Measurements from ENCODE around the gene RUBCNL. TPM values are rescaled to one million over a fixed set of nuclear protein-coding genes. Genes with fewer than 3 reads are reported as not detected.

RUBCNL gene
- polyA plus RNA-seq, 1 donor (not counting 4 experiments of a cell fraction or from before 2014, with no cell fraction given): 0.12 TPM

GRCh38 chr13:46314587-46314986 lies 72.5 kb downstream of the RUBCNL start:
- H3K9me1 ChIP-seq (ENCODE audit: control insufficient read depth, extremely low read depth, insufficient read depth, low read length): no peaks in the 10 kb centered on the region
- H3K9ac ChIP-seq (ENCODE audit: control insufficient read depth, extremely low read depth, insufficient read depth, low read length): no peak overlapping the region
- H4K20me1 ChIP-seq (ENCODE audit: control insufficient read depth, extremely low read depth, insufficient read depth, low read length): no peaks in the 10 kb centered on the region
- FAIRE-seq: no peak
- no peaks in the 10 kb centered on the region for H3K36me3 ChIP-seq (ENCODE audit: control insufficient read depth in 2 of 2, extremely low read depth in 1 of 2, insufficient read depth in 2 of 2, low read length in 2 of 2)
- no peak overlapping the region for H3K27ac ChIP-seq (ENCODE audit: control insufficient read depth, insufficient read depth, low read length)
- H2AFZ ChIP-seq (ENCODE audit: control insufficient read depth, low read length): no peak overlapping the region
- H3K4me1 ChIP-seq (ENCODE audit: control insufficient read depth, extremely low read depth, insufficient read depth, low read length): no peaks in the 10 kb centered on the region
- DNase-seq (ENCODE audit: low read depth, low spot score): no peak
- no peaks in the 10 kb centered on the region for H3K27me3 ChIP-seq (ENCODE audit: control insufficient read depth, extremely low read depth, insufficient read depth, low read length)
- TF ChIP-seq EZH2 (IDR thresholded peaks at IDR 0.05; ENCODE audit: low read length): no peak
- no peak for TF ChIP-seq CTCF (optimal IDR thresholded peaks at IDR 0.05 in 1 of 3, IDR thresholded peaks at IDR 0.05 in 1 of 3, conservative IDR thresholded peaks at IDR 0.05 in 1 of 3; ENCODE audit: extremely low read depth in 1 of 3, insufficient read depth in 2 of 3, low read length in 3 of 3)
- no peaks in the 10 kb centered on the region for H3K9me3 ChIP-seq (ENCODE audit: control insufficient read depth, low read depth, low read length)
- no peaks in the 10 kb centered on the region for H3K79me2 ChIP-seq (ENCODE audit: control insufficient read depth, insufficient read depth, low read length)
- no peak overlapping the region for H3K4me3 ChIP-seq (ENCODE audit: control insufficient read depth in 2 of 3, extremely low read depth in 1 of 3, insufficient read depth in 2 of 3, low read depth in 1 of 3, low read length in 3 of 3)
- dilution Hi-C loops (cut with MboI; ENCODE audit: extremely low pct_ligation_motif_present, low sequenced_read_pairs): no loop called here
- H3K4me2 ChIP-seq (ENCODE audit: control insufficient read depth, extremely low read depth, insufficient read depth, low read depth, low read length): no peak overlapping the region

DNA sequence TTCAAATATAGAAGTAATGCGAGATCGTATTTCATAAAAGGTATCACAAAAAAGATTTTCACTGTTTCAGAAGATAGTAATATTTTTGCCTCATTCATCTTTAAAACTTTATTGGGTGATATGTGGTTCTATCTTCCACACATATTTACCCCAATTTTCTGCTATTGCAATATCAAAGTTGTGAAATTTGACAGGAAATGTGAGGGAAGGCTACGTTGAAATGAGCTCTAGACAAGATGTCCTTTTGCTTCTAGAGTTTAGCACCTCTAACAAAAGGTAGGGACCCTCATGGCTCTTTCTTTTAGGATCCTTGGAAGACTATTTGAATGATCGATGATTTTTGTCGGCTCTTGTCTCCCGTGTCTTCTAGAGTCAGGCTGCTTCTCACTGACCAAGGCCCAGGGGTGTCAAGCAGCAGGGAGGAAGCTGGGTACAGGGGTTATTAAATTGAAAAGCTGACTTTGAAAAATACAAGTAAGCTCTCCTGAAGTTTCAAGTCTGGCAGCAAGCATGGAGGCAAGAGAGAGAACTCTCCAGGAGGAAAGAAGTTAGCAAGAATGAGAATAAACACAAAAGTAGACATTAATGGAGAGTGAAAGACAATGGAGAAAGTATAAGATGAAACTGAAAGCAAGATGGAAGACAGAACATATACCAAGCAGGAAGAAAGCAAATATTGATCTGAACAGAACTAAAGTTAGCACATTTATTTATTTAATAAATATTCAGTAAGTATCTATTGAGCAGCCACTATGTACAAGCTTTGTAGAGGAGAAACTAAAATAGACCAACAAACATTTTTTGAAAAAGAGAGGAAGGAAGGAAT lies 73.4 kb downstream of the RUBCNL start:
- dilution Hi-C loops (cut with MboI; ENCODE audit: extremely low pct_ligation_motif_present, low sequenced_read_pairs): no loop called here
- DNase-seq (ENCODE audit: low read depth, low spot score) (no peak), FAIRE-seq (no peak)
- Histone ChIP-seq H3K36me3 (ENCODE audit: control insufficient read depth in 2 of 2, extremely low read depth in 1 of 2, insufficient read depth in 2 of 2, low read length in 2 of 2) (no peaks in the 10 kb centered on the region), H3K4me1 (ENCODE audit: control insufficient read depth, extremely low read depth, insufficient read depth, low read length) (no peaks in the 10 kb centered on the region), H2AFZ (ENCODE audit: control insufficient read depth, low read length) (no peak overlapping the region), H3K79me2 (ENCODE audit: control insufficient read depth, insufficient read depth, low read length) (no peaks in the 10 kb centered on the region), H3K4me2 (ENCODE audit: control insufficient read depth, extremely low read depth, insufficient read depth, low read depth, low read length) (no peak overlapping the region), H3K9me1 (ENCODE audit: control insufficient read depth, extremely low read depth, insufficient read depth, low read length) (no peaks in the 10 kb centered on the region), H4K20me1 (ENCODE audit: control insufficient read depth, extremely low read depth, insufficient read depth, low read length) (no peaks in the 10 kb centered on the region), H3K9me3 (ENCODE audit: control insufficient read depth, low read depth, low read length) (no peaks in the 10 kb centered on the region), H3K27me3 (ENCODE audit: control insufficient read depth, extremely low read depth, insufficient read depth, low read length) (no peaks in the 10 kb centered on the region), H3K9ac (ENCODE audit: control insufficient read depth, extremely low read depth, insufficient read depth, low read length) (no peak overlapping the region), H3K27ac (ENCODE audit: control insufficient read depth, insufficient read depth, low read length) (no peak overlapping the region), H3K4me3 (ENCODE audit: control insufficient read depth in 2 of 3, extremely low read depth in 1 of 3, insufficient read depth in 2 of 3, low read depth in 1 of 3, low read length in 3 of 3) (no peak overlapping the region)
- TF ChIP-seq EZH2 (IDR thresholded peaks at IDR 0.05; ENCODE audit: low read length): no peak
- no peak for TF ChIP-seq CTCF (optimal IDR thresholded peaks at IDR 0.05 in 1 of 3, IDR thresholded peaks at IDR 0.05 in 1 of 3, conservative IDR thresholded peaks at IDR 0.05 in 1 of 3; ENCODE audit: extremely low read depth in 1 of 3, insufficient read depth in 2 of 3, low read length in 3 of 3)

All from keratinocyte (primary cell).